GM18873 (cell line): ENCODE measurements around the gene MLF2.

Experiments
- ATAC-seq: cut with Tn5 transposase; IDR thresholded peaks from one replicate; pipeline ENCODE4 v1.9.1; 2021; ENCODE audit warnings: mild to moderate bottlenecking, moderate library complexity, moderate number of reproducible peaks; ENCODE audit not compliant: unreplicated experiment, low FRiP score

The MLF2 gene

DNA sequence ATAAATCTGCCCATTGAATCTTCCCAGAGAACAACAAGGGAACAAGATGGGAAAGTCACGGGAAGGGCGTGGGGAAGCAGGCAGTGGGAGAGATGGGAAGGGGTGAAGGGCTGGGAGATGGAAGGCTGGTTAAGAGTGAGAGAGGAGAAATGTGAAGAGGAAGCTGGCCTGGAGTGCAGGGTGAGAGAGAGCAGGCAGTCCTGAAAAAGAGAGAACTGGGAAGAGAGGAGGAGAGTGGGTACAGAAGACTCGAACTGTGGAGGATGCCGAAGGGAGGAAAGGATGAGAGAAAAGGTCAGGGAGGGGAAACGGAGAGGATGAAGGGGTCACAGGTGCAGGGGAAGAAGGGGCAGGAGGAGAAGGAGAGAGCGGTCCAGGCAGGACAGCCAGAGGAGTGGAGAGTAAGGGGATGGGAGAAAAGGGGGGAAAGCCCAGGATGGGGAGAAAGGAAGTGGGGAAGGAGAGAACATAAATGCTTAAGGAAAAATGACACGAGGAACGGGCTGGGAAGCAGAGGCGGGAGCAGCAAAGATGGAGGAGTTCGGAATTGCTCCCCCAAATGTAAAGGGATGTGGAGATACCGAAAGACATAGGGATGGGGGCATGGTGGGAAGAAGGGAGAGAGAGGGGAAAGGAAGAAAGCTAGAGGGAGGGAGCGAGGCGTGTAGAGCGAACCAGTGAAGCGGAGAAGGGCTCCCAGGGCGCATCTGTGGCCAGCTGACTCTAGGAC, 53.5 kb downstream of the MLF2 start:
- ATAC-seq, result no peak

DNA sequence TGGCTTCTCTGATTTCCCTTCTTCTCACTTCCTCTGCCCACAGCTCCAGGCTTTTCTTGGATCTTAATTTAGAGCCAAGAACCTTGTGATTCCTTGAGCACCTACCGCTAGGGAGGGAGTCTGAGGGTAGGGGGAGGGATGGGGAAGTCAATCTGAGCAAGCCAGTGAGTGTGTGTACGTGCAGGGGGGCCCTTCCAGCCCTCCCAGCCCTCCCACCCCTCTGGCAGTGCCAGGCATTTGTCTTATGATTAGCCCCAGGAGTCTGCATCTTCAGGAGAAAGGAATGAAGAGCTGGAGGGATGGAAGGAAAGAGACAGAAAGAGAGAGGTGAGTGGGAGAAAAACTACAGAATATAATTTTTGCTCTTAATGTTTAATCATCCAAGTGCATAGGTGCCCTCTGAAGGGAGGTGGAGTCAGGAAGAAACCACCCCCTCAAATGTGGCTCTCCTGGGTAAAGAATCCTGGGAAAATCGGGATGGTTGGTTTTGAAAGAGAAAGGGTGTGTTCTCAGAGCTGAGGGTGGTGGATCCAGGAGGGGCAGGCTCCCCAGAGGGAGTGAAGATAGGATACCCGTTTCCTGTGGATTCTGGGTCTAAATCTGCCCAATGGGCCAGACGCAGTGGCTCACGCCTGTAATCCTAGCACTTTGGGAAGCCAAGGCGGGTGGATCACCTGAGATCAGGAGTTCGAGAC, 54.4 kb downstream of the MLF2 start:
- ATAC-seq, result no peak
